SK-N-SH treated with all-trans-retinoic acid at 6 μM for 48 hours (cell line): Measurements from ENCODE around the gene PSRC1.

Source experiments
- ATAC-seq: fragments of 200-7000 bp; cut with Tn5 transposase; 3 replicates; pipeline ENCODE4 v1.9.1; 2020; ENCODE audit warnings: mild to moderate bottlenecking, moderate library complexity
- ARNTL ChIP-seq: fragments of 450-650 bp; formaldehyde crosslinking; IDR thresholded peaks from 2 replicates; pipeline ENCODE4 v1.5.0; 2020; ENCODE audit warnings: low read depth, mild to moderate bottlenecking, moderate library complexity, borderline replicate concordance
- BACH2 ChIP-seq: fragments of 250-450 bp; sonication (Bioruptor Pico); IDR thresholded peaks from 2 replicates; pipeline ENCODE4 v1.9.0; 2021; ENCODE audit warnings: mild to moderate bottlenecking, borderline replicate concordance
- ESRRG ChIP-seq: fragments of 250-450 bp; sonication (Bioruptor Pico); IDR thresholded peaks from 2 replicates; pipeline ENCODE4 v1.6.1; 2021; ENCODE audit warnings: mild to moderate bottlenecking
- GLIS3 ChIP-seq: fragments of 250-450 bp; sonication (Bioruptor Pico); IDR thresholded peaks from 2 replicates; pipeline ENCODE4 v1.5.0; 2020; ENCODE audit warnings: mild to moderate bottlenecking, moderate library complexity
- ISL1 ChIP-seq: fragments of 250-450 bp; sonication (Bioruptor Pico); IDR thresholded peaks from 2 replicates; pipeline ENCODE4 v2.1.2; 2022; ENCODE audit warnings: mild to moderate bottlenecking, moderate library complexity
- OSR1 ChIP-seq: fragments of 250-450 bp; sonication (Bioruptor Pico); IDR thresholded peaks from 2 replicates; pipeline ENCODE4 v1.8.0; 2022; ENCODE audit warnings: moderate library complexity, mild to moderate bottlenecking, inconsistent platforms
- PPARA ChIP-seq: fragments of 250-450 bp; sonication (Bioruptor Pico); IDR thresholded peaks from 2 replicates; pipeline ENCODE4 v1.5.0; 2020; ENCODE audit warnings: mild to moderate bottlenecking, borderline replicate concordance
- RARB ChIP-seq: fragments of 250-450 bp; sonication (Bioruptor Pico); IDR thresholded peaks from 2 replicates; pipeline ENCODE4 v1.8.0; 2021; ENCODE audit warnings: mild to moderate bottlenecking, moderate library complexity
- SNAI2 ChIP-seq: fragments of 250-450 bp; sonication (Bioruptor Pico); IDR thresholded peaks from 2 replicates; pipeline ENCODE4 v1.5.0; 2020; ENCODE audit warnings: mild to moderate bottlenecking, moderate library complexity
- TCF4 ChIP-seq: fragments of 250-450 bp; sonication (Bioruptor Pico); IDR thresholded peaks from 2 replicates; pipeline ENCODE4 v1.8.0; 2021; ENCODE audit warnings: mild to moderate bottlenecking, moderate library complexity, borderline replicate concordance
- TOX ChIP-seq: fragments of 250-450 bp; sonication (Bioruptor Pico); IDR thresholded peaks from 2 replicates; pipeline ENCODE4 v1.8.0; 2021; ENCODE audit warnings: mild to moderate bottlenecking, moderate library complexity, borderline replicate concordance
- TSHZ2 ChIP-seq: fragments of 250-450 bp; sonication (Bioruptor Pico); IDR thresholded peaks from 2 replicates; pipeline ENCODE4 v1.5.0; 2020; ENCODE audit warnings: mild to moderate bottlenecking, moderate library complexity
- ZFP30 ChIP-seq: fragments of 450-650 bp; formaldehyde crosslinking; IDR thresholded peaks from 2 replicates; pipeline ENCODE4 v1.5.0; 2022; ENCODE audit warnings: mild to moderate bottlenecking, moderate library complexity
- ZNF70 ChIP-seq: fragments of 450-650 bp; formaldehyde crosslinking; IDR thresholded peaks from 2 replicates; pipeline ENCODE4 v1.5.0; 2020; ENCODE audit warnings: mild to moderate bottlenecking, moderate library complexity
- ZNF8 ChIP-seq: fragments of 450-650 bp; formaldehyde crosslinking; IDR thresholded peaks from 2 replicates; pipeline ENCODE4 v1.5.0; 2020; ENCODE audit warnings: mild to moderate bottlenecking, moderate library complexity
- TF ChIP-seq, protein P1 (sequence below): fragments of 250-450 bp; sonication (Bioruptor Pico); IDR thresholded peaks from 2 replicates; pipeline ENCODE4 v1.5.1; 2020; ENCODE audit warnings: low read depth, mild to moderate bottlenecking, moderate library complexity
- TF ChIP-seq, protein P2 (sequence below): fragments of 250-450 bp; sonication (Bioruptor Pico); IDR thresholded peaks from 2 replicates; pipeline ENCODE4 v1.5.1; 2021; ENCODE audit warnings: mild to moderate bottlenecking, moderate library complexity

The PSRC1 gene

GRCh38 chr1:109281680-109282496 is 1.1 kb downstream of the PSRC1 start:
- TF ChIP-seq GLIS3 (CRISPR knock-in tag) (no peak), TOX (no peak), ZFP30 (CRISPR knock-in tag) (no peak), RARB (CRISPR knock-in tag) (no peak), TSHZ2 (CRISPR knock-in tag) (no peak), OSR1 (CRISPR knock-in tag) (no peak), PPARA (no peak)
- TF ChIP-seq, protein P1, sequence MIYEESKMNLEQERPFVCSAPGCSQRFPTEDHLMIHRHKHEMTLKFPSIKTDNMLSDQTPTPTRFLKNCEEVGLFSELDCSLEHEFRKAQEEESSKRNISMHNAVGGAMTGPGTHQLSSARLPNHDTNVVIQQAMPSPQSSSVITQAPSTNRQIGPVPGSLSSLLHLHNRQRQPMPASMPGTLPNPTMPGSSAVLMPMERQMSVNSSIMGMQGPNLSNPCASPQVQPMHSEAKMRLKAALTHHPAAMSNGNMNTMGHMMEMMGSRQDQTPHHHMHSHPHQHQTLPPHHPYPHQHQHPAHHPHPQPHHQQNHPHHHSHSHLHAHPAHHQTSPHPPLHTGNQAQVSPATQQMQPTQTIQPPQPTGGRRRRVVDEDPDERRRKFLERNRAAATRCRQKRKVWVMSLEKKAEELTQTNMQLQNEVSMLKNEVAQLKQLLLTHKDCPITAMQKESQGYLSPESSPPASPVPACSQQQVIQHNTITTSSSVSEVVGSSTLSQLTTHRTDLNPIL = no peak
- ATAC-seq = no peak

GRCh38 chr1:109280862-109281261 is 2.1 kb downstream of the PSRC1 start:
- ATAC-seq = no peak
- TF ChIP-seq RARB (CRISPR knock-in tag) (no peak), ZNF8 (CRISPR knock-in tag) (no peak), OSR1 (CRISPR knock-in tag) (no peak), TOX (no peak), BACH2 (CRISPR knock-in tag) (no peak)

DNA sequence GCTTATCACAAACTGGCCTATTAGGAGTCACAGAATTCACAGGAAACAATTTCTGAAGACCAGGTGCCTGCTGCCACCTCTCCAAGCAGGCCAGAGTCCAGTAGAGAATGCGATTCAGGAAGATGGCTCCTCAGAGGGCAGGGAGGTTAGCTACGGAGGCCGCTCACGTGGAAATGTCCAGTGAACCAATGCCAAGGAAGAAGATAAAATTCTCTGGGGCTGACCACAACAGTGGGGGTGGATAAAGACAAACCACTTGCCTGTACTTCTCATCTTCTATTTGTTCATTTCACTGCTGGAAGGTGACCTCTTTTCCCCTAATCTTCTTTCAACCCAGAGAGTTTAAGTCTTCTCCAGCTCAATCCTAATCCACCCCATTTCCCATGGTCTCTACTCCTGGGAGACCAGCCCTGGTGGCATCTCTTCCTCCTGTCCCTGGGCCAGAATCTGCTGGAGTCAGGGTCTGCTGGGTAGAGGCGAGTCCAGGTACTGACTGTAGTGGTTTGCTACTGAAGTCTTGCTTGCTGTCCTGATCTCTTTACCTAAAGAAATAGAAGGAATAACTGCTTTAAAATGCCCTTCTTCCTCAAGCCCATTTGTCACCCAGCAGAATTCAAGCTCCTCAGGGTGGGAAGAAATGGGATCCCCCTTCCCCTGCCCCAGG is 3.2 kb downstream of the PSRC1 start:
- TF ChIP-seq ZNF8 (CRISPR knock-in tag) = no peak
- ATAC-seq = no peak

GRCh38 chr1:109277434-109278204 is 5.3 kb downstream of the PSRC1 start:
- peak; percentile 83 for ATAC-seq
- TF ChIP-seq, protein P1 = no peak
- no peak for TF ChIP-seq ISL1
- no peak for TF ChIP-seq ZNF70 (CRISPR knock-in tag)
- TF ChIP-seq RARB (CRISPR knock-in tag) = no peak
- TF ChIP-seq TSHZ2 (CRISPR knock-in tag) = no peak
- TF ChIP-seq ESRRG = no peak
- no peak for TF ChIP-seq TCF4 (CRISPR knock-in tag)
- no peak for TF ChIP-seq OSR1 (CRISPR knock-in tag)
- no peak for TF ChIP-seq ZFP30 (CRISPR knock-in tag)
- TF ChIP-seq, protein P2, sequence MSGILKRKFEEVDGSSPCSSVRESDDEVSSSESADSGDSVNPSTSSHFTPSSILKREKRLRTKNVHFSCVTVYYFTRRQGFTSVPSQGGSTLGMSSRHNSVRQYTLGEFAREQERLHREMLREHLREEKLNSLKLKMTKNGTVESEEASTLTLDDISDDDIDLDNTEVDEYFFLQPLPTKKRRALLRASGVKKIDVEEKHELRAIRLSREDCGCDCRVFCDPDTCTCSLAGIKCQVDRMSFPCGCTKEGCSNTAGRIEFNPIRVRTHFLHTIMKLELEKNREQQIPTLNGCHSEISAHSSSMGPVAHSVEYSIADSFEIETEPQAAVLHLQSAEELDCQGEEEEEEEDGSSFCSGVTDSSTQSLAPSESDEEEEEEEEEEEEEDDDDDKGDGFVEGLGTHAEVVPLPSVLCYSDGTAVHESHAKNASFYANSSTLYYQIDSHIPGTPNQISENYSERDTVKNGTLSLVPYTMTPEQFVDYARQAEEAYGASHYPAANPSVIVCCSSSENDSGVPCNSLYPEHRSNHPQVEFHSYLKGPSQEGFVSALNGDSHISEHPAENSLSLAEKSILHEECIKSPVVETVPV (CRISPR knock-in tag) = no peak
- no peak for TF ChIP-seq ARNTL
- no peak for TF ChIP-seq SNAI2 (CRISPR knock-in tag)
- no peak for TF ChIP-seq BACH2 (CRISPR knock-in tag)
